H9 (cell line): ENCODE measurements around the gene GOLGA3. TPM values are rescaled to one million over a fixed set of nuclear protein-coding genes. Genes with fewer than 3 reads are reported as not detected.

ENCODE experiments used
- DNase-seq: peaks from one replicate; pipeline ENCODE4 v3.0.0-alpha.2; 2017
- H2AFZ ChIP-seq: one replicate; pipeline ENCODE4 v1.6.1; 2013; ENCODE audit warnings: mild to moderate bottlenecking, low read length, control low read depth, moderate library complexity
- H2AK5ac ChIP-seq: 2 replicates; pipeline ENCODE4 v1.6.1; 2013; ENCODE audit warnings: low read length, control low read depth, mixed read lengths; ENCODE audit not compliant: insufficient read length
- H2BK120ac ChIP-seq: one replicate; pipeline ENCODE4 v1.6.1; 2013; ENCODE audit warnings: low read depth, mild to moderate bottlenecking, low read length, control low read depth, inconsistent platforms; ENCODE audit not compliant: poor library complexity, severe bottlenecking
- H2BK12ac ChIP-seq: 2 replicates; pipeline ENCODE4 v1.6.1; 2013; ENCODE audit warnings: low read length, control low read depth, mixed read lengths, low read depth; ENCODE audit not compliant: insufficient read length
- H2BK15ac ChIP-seq: 2 replicates; pipeline ENCODE4 v1.6.1; 2013; ENCODE audit warnings: low read depth, low read length, control low read depth
- H2BK20ac ChIP-seq: one replicate; pipeline ENCODE4 v1.6.1; 2013; ENCODE audit warnings: low read depth, mild to moderate bottlenecking, low read length, control low read depth, inconsistent platforms; ENCODE audit not compliant: poor library complexity, severe bottlenecking
- H2BK5ac ChIP-seq: 2 replicates; pipeline ENCODE4 v1.6.1; 2013; ENCODE audit warnings: low read length, control low read depth, mixed read lengths; ENCODE audit not compliant: insufficient read length
- H3K14ac ChIP-seq: 2 replicates; pipeline ENCODE4 v1.6.1; 2013; ENCODE audit warnings: low read length, control low read depth; ENCODE audit not compliant: insufficient read depth
- H3K18ac ChIP-seq: 2 replicates; pipeline ENCODE4 v1.6.1; 2013; ENCODE audit warnings: low read depth, mild to moderate bottlenecking, mixed read lengths, low read length, control low read depth; ENCODE audit not compliant: insufficient read length
- H3K23ac ChIP-seq: 2 replicates; pipeline ENCODE4 v1.6.1; 2013; ENCODE audit warnings: low read length, control low read depth, mixed read lengths, low read depth; ENCODE audit not compliant: insufficient read length
- H3K23me2 ChIP-seq: 2 replicates; pipeline ENCODE4 v1.6.1; 2013; ENCODE audit warnings: low read depth, mild to moderate bottlenecking, mixed read lengths, low read length, control low read depth; ENCODE audit not compliant: insufficient read length, poor library complexity, severe bottlenecking
- H3K27ac ChIP-seq: 2 replicates; pipeline ENCODE4 v1.5.1; 2013; ENCODE audit warnings: low read length, control low read depth, mixed read lengths, low read depth; ENCODE audit not compliant: insufficient read length
- H3K27me3 ChIP-seq: 2 replicates; pipeline ENCODE4 v1.6.1; 2013; ENCODE audit warnings: low read length, control low read depth, inconsistent platforms; ENCODE audit not compliant: insufficient read depth
- H3K4ac ChIP-seq: 2 replicates; pipeline ENCODE4 v1.6.1; 2013; ENCODE audit warnings: low read depth, mild to moderate bottlenecking, control low read depth, inconsistent platforms, low read length, moderate library complexity
- H3K4me1 ChIP-seq: 2 replicates; pipeline ENCODE4 v1.6.1; 2013; ENCODE audit warnings: low read length, control low read depth, inconsistent platforms; ENCODE audit not compliant: insufficient read depth
- H3K4me2 ChIP-seq: 2 replicates; pipeline ENCODE4 v1.6.1; 2013; ENCODE audit warnings: low read length, control low read depth, mixed read lengths; ENCODE audit not compliant: insufficient read length, insufficient read depth
- H3K56ac ChIP-seq: 2 replicates; pipeline ENCODE4 v1.6.1; 2013; ENCODE audit warnings: low read depth, mild to moderate bottlenecking, mixed read lengths, low read length, control low read depth; ENCODE audit not compliant: insufficient read length
- H3K79me1 ChIP-seq: 2 replicates; pipeline ENCODE4 v1.6.1; 2013; ENCODE audit warnings: low read depth, mild to moderate bottlenecking, moderate library complexity, low read length, control low read depth, inconsistent platforms; ENCODE audit not compliant: insufficient read depth, poor library complexity, severe bottlenecking
- H3K79me2 ChIP-seq: 2 replicates; pipeline ENCODE4 v1.6.1; 2013; ENCODE audit warnings: low read length, control low read depth, inconsistent platforms; ENCODE audit not compliant: insufficient read depth
- H3K9ac ChIP-seq: 2 replicates; pipeline ENCODE4 v1.6.1; 2013; ENCODE audit warnings: low read length, control low read depth, mixed read lengths; ENCODE audit not compliant: insufficient read length; ENCODE audit errors: extremely low read depth
- H3K9me3 ChIP-seq: one replicate; pipeline ENCODE4 v1.6.1; 2013; ENCODE audit warnings: low read depth, low read length, inconsistent platforms; ENCODE audit not compliant: control insufficient read depth
- H3T11ph ChIP-seq: one replicate; pipeline ENCODE4 v1.6.1; 2013; ENCODE audit warnings: mild to moderate bottlenecking, low read length, control low read depth, inconsistent platforms
- H4K20me1 ChIP-seq: one replicate; pipeline ENCODE4 v1.6.1; 2013; ENCODE audit not compliant: control insufficient read depth, insufficient read length, insufficient read depth
- H4K5ac ChIP-seq: 2 replicates; pipeline ENCODE4 v1.6.1; 2013; ENCODE audit warnings: low read depth, mild to moderate bottlenecking, mixed read lengths, low read length, control low read depth; ENCODE audit not compliant: insufficient read length
- H4K8ac ChIP-seq: replicated peaks from 2 replicates; pipeline ENCODE4 v1.6.1; 2013; ENCODE audit warnings: low read length, control low read depth, mixed read lengths, low read depth; ENCODE audit not compliant: insufficient read length
- H4K91ac ChIP-seq: 2 replicates; pipeline ENCODE4 v1.6.1; 2013; ENCODE audit warnings: low read depth, mild to moderate bottlenecking, moderate library complexity, mixed read lengths, low read length, control low read depth; ENCODE audit not compliant: insufficient read length
- H3K27ac Mint-ChIP-seq, 3 experiments: 2 replicates in 2 of 3; 3 replicates in 1 of 3; pipeline ENCODE4 v1.8.0; 2020 to 2021; ENCODE audit warnings: mixed read lengths in 3 of 3, mild to moderate bottlenecking in 1 of 3, moderate library complexity in 1 of 3
- H3K27me3 Mint-ChIP-seq: 2 replicates; pipeline ENCODE4 v1.8.0; 2021; ENCODE audit warnings: low read depth, mild to moderate bottlenecking, moderate library complexity, mixed read lengths
- H3K36me3 Mint-ChIP-seq, 3 experiments: 2 replicates in 2 of 3; 3 replicates in 1 of 3; pipeline ENCODE4 v1.8.0; 2020 to 2021; ENCODE audit warnings: low read depth in 3 of 3, mixed read lengths in 3 of 3; ENCODE audit not compliant: insufficient read depth in 1 of 3
- H3K4me1 Mint-ChIP-seq, 2 experiments: 2 replicates each; pipeline ENCODE4 v1.8.0; 2020; ENCODE audit warnings: mixed read lengths in 2 of 2
- H3K4me3 Mint-ChIP-seq, 2 experiments: 2 replicates in 1 of 2; 3 replicates in 1 of 2; pipeline ENCODE4 v1.8.0; 2020 to 2021; ENCODE audit warnings: mild to moderate bottlenecking in 2 of 2, mixed read lengths in 2 of 2, moderate library complexity in 1 of 2
- H3K9me3 Mint-ChIP-seq, 2 experiments: 2 replicates in 1 of 2; 3 replicates in 1 of 2; pipeline ENCODE4 v1.8.0; 2020; ENCODE audit warnings: mild to moderate bottlenecking in 2 of 2, mixed read lengths in 2 of 2, moderate library complexity in 1 of 2
- CTCF ChIP-seq: fragments of 200-600 bp; sonication (generic); conservative IDR thresholded peaks from 3 replicates; pipeline ENCODE4 v1.8.0; 2021; ENCODE audit warnings: antibody characterized with exemption, mild to moderate bottlenecking
- WGBS: extraction: QIAGEN DNeasy Blood & Tissue Kit; methylation state at CpG from one replicate; pipeline ENCODE4 v1.1.7; 2013; ENCODE audit warnings: missing lambda C conversion rate, low lambda C conversion rate, mixed read lengths; ENCODE audit not compliant: insufficient read length; ENCODE audit errors: extremely low coverage; 5-methylcytosine and 5-hydroxymethylcytosine counted together
- total RNA-seq: library from RNA; stranded (reverse); gene quantifications from 2 replicates; pipeline ENCODE4 v1.2.1, GENCODE V29; 2021

GOLGA3 gene
- total RNA-seq, 1 experiment from 2014 or later: 40.1 TPM

- peaks cover 2% of the 10 kb centered on the region; the same call in 1 of the 2 replicates for H3K4me1 ChIP-seq
- H2BK120ac ChIP-seq: no peak overlapping the region
- peaks cover 21 to 22% of the 10 kb centered on the region in 2 experiments for H3K4me1 Mint-ChIP-seq
- H3K23ac ChIP-seq: no peak overlapping the region
- H3K4me3 Mint-ChIP-seq: no peak overlapping the region
- no peaks in the 10 kb centered on the region for H3K79me1 ChIP-seq
- H3K27ac ChIP-seq: no peak overlapping the region
- H3K27ac Mint-ChIP-seq: no peak overlapping the region
- H3K79me2 ChIP-seq: no peaks in the 10 kb centered on the region
- no peaks in the 10 kb centered on the region for H3K27me3 ChIP-seq
- TF ChIP-seq CTCF: no peak
- H2BK5ac ChIP-seq: no peak overlapping the region
- no peak overlapping the region for H4K8ac ChIP-seq
- H3T11ph ChIP-seq: no peak overlapping the region
- H2BK15ac ChIP-seq: no peak overlapping the region
- H3K9me3 Mint-ChIP-seq: no peaks in the 10 kb centered on the region
- no peak overlapping the region for H3K4me2 ChIP-seq
- no peak overlapping the region for H2BK12ac ChIP-seq
- H2AFZ ChIP-seq: no peak overlapping the region
- no peak overlapping the region for H4K91ac ChIP-seq
- no peak for DNase-seq
- no CpG with 5 or more reads among the region's 16 CpGs for WGBS
- H2BK20ac ChIP-seq: no peak overlapping the region
- H4K20me1 ChIP-seq: no peaks in the 10 kb centered on the region
- no peaks in the 10 kb centered on the region for H3K27me3 Mint-ChIP-seq
- H3K56ac ChIP-seq: no peak overlapping the region
- H3K14ac ChIP-seq: no peak overlapping the region
- no peaks in the 10 kb centered on the region for H3K23me2 ChIP-seq
- H3K9ac ChIP-seq: no peak overlapping the region
- H4K5ac ChIP-seq: no peak overlapping the region
- no peak overlapping the region for H3K4ac ChIP-seq
- no peak overlapping the region for H3K18ac ChIP-seq
- peaks cover 24 to 75% (median 49%) of the 10 kb centered on the region in 3 experiments; a peak in 6 of 7 replicates for H3K36me3 Mint-ChIP-seq
- no peaks in the 10 kb centered on the region for H3K9me3 ChIP-seq
- H2AK5ac ChIP-seq: no peak overlapping the region
These were observed 21.6 kb upstream of the GOLGA3 start for GRCh38 chr12:132850291-132850690.
